ENCODE results near the gene COL6A6.

DNA sequence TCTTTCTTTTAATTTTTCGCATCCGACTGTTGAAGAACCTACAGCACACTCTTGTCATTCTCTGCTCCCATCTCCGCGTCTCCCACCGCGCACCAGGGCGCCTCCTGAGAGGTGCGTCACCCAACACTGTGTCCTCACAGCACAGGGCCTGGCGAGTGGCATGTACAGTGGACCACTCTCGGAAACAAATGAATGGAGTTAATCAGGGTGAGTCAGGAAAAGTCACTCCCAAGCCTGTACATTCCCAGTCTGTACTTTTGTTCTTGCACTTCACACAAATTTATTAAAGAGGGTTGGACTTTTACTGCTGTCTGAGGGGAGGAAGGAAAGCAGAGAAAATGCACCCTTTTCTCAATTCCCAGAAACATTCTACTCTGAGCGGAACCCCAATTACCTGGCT, 625 bp downstream of the COL6A6 start:
- TF ChIP-seq EZH2 (IDR thresholded peaks at IDR 0.05; ENCODE audit: borderline replicate concordance, low read length) = no peak
- TF ChIP-seq, protein P1, sequence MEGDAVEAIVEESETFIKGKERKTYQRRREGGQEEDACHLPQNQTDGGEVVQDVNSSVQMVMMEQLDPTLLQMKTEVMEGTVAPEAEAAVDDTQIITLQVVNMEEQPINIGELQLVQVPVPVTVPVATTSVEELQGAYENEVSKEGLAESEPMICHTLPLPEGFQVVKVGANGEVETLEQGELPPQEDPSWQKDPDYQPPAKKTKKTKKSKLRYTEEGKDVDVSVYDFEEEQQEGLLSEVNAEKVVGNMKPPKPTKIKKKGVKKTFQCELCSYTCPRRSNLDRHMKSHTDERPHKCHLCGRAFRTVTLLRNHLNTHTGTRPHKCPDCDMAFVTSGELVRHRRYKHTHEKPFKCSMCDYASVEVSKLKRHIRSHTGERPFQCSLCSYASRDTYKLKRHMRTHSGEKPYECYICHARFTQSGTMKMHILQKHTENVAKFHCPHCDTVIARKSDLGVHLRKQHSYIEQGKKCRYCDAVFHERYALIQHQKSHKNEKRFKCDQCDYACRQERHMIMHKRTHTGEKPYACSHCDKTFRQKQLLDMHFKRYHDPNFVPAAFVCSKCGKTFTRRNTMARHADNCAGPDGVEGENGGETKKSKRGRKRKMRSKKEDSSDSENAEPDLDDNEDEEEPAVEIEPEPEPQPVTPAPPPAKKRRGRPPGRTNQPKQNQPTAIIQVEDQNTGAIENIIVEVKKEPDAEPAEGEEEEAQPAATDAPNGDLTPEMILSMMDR (conservative IDR thresholded peaks at IDR 0.05 in 1 of 2, IDR thresholded peaks at IDR 0.05 in 1 of 2; ENCODE audit: extremely low read depth in 1 of 2, insufficient read depth in 1 of 2, low read depth in 1 of 2, low read length in 2 of 2) = no peak

All from mammary epithelial cell (primary cell).